H9 (cell line): ENCODE results near the gene ANKFY1. TPM values are rescaled to one million over a fixed set of nuclear protein-coding genes. Genes with fewer than 3 reads are reported as not detected.

Source experiments
- DNase-seq: peaks from one replicate; pipeline ENCODE4 v3.0.0-alpha.2; 2017
- H2AFZ ChIP-seq: one replicate; pipeline ENCODE4 v1.6.1; 2013; ENCODE audit warnings: mild to moderate bottlenecking, low read length, control low read depth, moderate library complexity
- H2AK5ac ChIP-seq: 2 replicates; pipeline ENCODE4 v1.6.1; 2013; ENCODE audit warnings: low read length, control low read depth, mixed read lengths; ENCODE audit not compliant: insufficient read length
- H2BK120ac ChIP-seq: one replicate; pipeline ENCODE4 v1.6.1; 2013; ENCODE audit warnings: low read depth, mild to moderate bottlenecking, low read length, control low read depth, inconsistent platforms; ENCODE audit not compliant: poor library complexity, severe bottlenecking
- H2BK12ac ChIP-seq: 2 replicates; pipeline ENCODE4 v1.6.1; 2013; ENCODE audit warnings: low read length, control low read depth, mixed read lengths, low read depth; ENCODE audit not compliant: insufficient read length
- H2BK15ac ChIP-seq: 2 replicates; pipeline ENCODE4 v1.6.1; 2013; ENCODE audit warnings: low read depth, low read length, control low read depth
- H2BK20ac ChIP-seq: one replicate; pipeline ENCODE4 v1.6.1; 2013; ENCODE audit warnings: low read depth, mild to moderate bottlenecking, low read length, control low read depth, inconsistent platforms; ENCODE audit not compliant: poor library complexity, severe bottlenecking
- H2BK5ac ChIP-seq: 2 replicates; pipeline ENCODE4 v1.6.1; 2013; ENCODE audit warnings: low read length, control low read depth, mixed read lengths; ENCODE audit not compliant: insufficient read length
- H3K14ac ChIP-seq: 2 replicates; pipeline ENCODE4 v1.6.1; 2013; ENCODE audit warnings: low read length, control low read depth; ENCODE audit not compliant: insufficient read depth
- H3K18ac ChIP-seq: 2 replicates; pipeline ENCODE4 v1.6.1; 2013; ENCODE audit warnings: low read depth, mild to moderate bottlenecking, mixed read lengths, low read length, control low read depth; ENCODE audit not compliant: insufficient read length
- H3K23ac ChIP-seq: 2 replicates; pipeline ENCODE4 v1.6.1; 2013; ENCODE audit warnings: low read length, control low read depth, mixed read lengths, low read depth; ENCODE audit not compliant: insufficient read length
- H3K23me2 ChIP-seq: 2 replicates; pipeline ENCODE4 v1.6.1; 2013; ENCODE audit warnings: low read depth, mild to moderate bottlenecking, mixed read lengths, low read length, control low read depth; ENCODE audit not compliant: insufficient read length, poor library complexity, severe bottlenecking
- H3K27ac ChIP-seq: 2 replicates; pipeline ENCODE4 v1.5.1; 2013; ENCODE audit warnings: low read length, control low read depth, mixed read lengths, low read depth; ENCODE audit not compliant: insufficient read length
- H3K27me3 ChIP-seq: 2 replicates; pipeline ENCODE4 v1.6.1; 2013; ENCODE audit warnings: low read length, control low read depth, inconsistent platforms; ENCODE audit not compliant: insufficient read depth
- H3K4ac ChIP-seq: 2 replicates; pipeline ENCODE4 v1.6.1; 2013; ENCODE audit warnings: low read depth, mild to moderate bottlenecking, control low read depth, inconsistent platforms, low read length, moderate library complexity
- H3K4me1 ChIP-seq: 2 replicates; pipeline ENCODE4 v1.6.1; 2013; ENCODE audit warnings: low read length, control low read depth, inconsistent platforms; ENCODE audit not compliant: insufficient read depth
- H3K4me2 ChIP-seq: 2 replicates; pipeline ENCODE4 v1.6.1; 2013; ENCODE audit warnings: low read length, control low read depth, mixed read lengths; ENCODE audit not compliant: insufficient read length, insufficient read depth
- H3K56ac ChIP-seq: 2 replicates; pipeline ENCODE4 v1.6.1; 2013; ENCODE audit warnings: low read depth, mild to moderate bottlenecking, mixed read lengths, low read length, control low read depth; ENCODE audit not compliant: insufficient read length
- H3K79me1 ChIP-seq: 2 replicates; pipeline ENCODE4 v1.6.1; 2013; ENCODE audit warnings: low read depth, mild to moderate bottlenecking, moderate library complexity, low read length, control low read depth, inconsistent platforms; ENCODE audit not compliant: insufficient read depth, poor library complexity, severe bottlenecking
- H3K79me2 ChIP-seq: 2 replicates; pipeline ENCODE4 v1.6.1; 2013; ENCODE audit warnings: low read length, control low read depth, inconsistent platforms; ENCODE audit not compliant: insufficient read depth
- H3K9ac ChIP-seq: 2 replicates; pipeline ENCODE4 v1.6.1; 2013; ENCODE audit warnings: low read length, control low read depth, mixed read lengths; ENCODE audit not compliant: insufficient read length; ENCODE audit errors: extremely low read depth
- H3K9me3 ChIP-seq: one replicate; pipeline ENCODE4 v1.6.1; 2013; ENCODE audit warnings: low read depth, low read length, inconsistent platforms; ENCODE audit not compliant: control insufficient read depth
- H3T11ph ChIP-seq: one replicate; pipeline ENCODE4 v1.6.1; 2013; ENCODE audit warnings: mild to moderate bottlenecking, low read length, control low read depth, inconsistent platforms
- H4K20me1 ChIP-seq: one replicate; pipeline ENCODE4 v1.6.1; 2013; ENCODE audit not compliant: control insufficient read depth, insufficient read length, insufficient read depth
- H4K5ac ChIP-seq: 2 replicates; pipeline ENCODE4 v1.6.1; 2013; ENCODE audit warnings: low read depth, mild to moderate bottlenecking, mixed read lengths, low read length, control low read depth; ENCODE audit not compliant: insufficient read length
- H4K8ac ChIP-seq: replicated peaks from 2 replicates; pipeline ENCODE4 v1.6.1; 2013; ENCODE audit warnings: low read length, control low read depth, mixed read lengths, low read depth; ENCODE audit not compliant: insufficient read length
- H4K91ac ChIP-seq: 2 replicates; pipeline ENCODE4 v1.6.1; 2013; ENCODE audit warnings: low read depth, mild to moderate bottlenecking, moderate library complexity, mixed read lengths, low read length, control low read depth; ENCODE audit not compliant: insufficient read length
- H3K27ac Mint-ChIP-seq, 3 experiments: 2 replicates in 2 of 3; 3 replicates in 1 of 3; pipeline ENCODE4 v1.8.0; 2020 to 2021; ENCODE audit warnings: mixed read lengths in 3 of 3, mild to moderate bottlenecking in 1 of 3, moderate library complexity in 1 of 3
- H3K27me3 Mint-ChIP-seq: 2 replicates; pipeline ENCODE4 v1.8.0; 2021; ENCODE audit warnings: low read depth, mild to moderate bottlenecking, moderate library complexity, mixed read lengths
- H3K36me3 Mint-ChIP-seq, 3 experiments: 2 replicates in 2 of 3; 3 replicates in 1 of 3; pipeline ENCODE4 v1.8.0; 2020 to 2021; ENCODE audit warnings: low read depth in 3 of 3, mixed read lengths in 3 of 3; ENCODE audit not compliant: insufficient read depth in 1 of 3
- H3K4me1 Mint-ChIP-seq, 2 experiments: 2 replicates each; pipeline ENCODE4 v1.8.0; 2020; ENCODE audit warnings: mixed read lengths in 2 of 2
- H3K4me3 Mint-ChIP-seq, 2 experiments: 2 replicates in 1 of 2; 3 replicates in 1 of 2; pipeline ENCODE4 v1.8.0; 2020 to 2021; ENCODE audit warnings: mild to moderate bottlenecking in 2 of 2, mixed read lengths in 2 of 2, moderate library complexity in 1 of 2
- H3K9me3 Mint-ChIP-seq, 2 experiments: 2 replicates in 1 of 2; 3 replicates in 1 of 2; pipeline ENCODE4 v1.8.0; 2020; ENCODE audit warnings: mild to moderate bottlenecking in 2 of 2, mixed read lengths in 2 of 2, moderate library complexity in 1 of 2
- WGBS: extraction: QIAGEN DNeasy Blood & Tissue Kit; methylation state at CpG from one replicate; pipeline ENCODE4 v1.1.7; 2013; ENCODE audit warnings: missing lambda C conversion rate, low lambda C conversion rate, mixed read lengths; ENCODE audit not compliant: insufficient read length; ENCODE audit errors: extremely low coverage; 5-methylcytosine and 5-hydroxymethylcytosine counted together
- total RNA-seq: library from RNA; stranded (reverse); gene quantifications from 2 replicates; pipeline ENCODE4 v1.2.1, GENCODE V29; 2021
- TF ChIP-seq, protein P1 (sequence below): fragments of 200-600 bp; sonication (generic); conservative IDR thresholded peaks from 3 replicates; pipeline ENCODE4 v1.8.0; 2021; ENCODE audit warnings: antibody characterized with exemption, mild to moderate bottlenecking

Gene ANKFY1
- total RNA-seq, 1 experiment from 2014 or later: 51.9 TPM

DNA sequence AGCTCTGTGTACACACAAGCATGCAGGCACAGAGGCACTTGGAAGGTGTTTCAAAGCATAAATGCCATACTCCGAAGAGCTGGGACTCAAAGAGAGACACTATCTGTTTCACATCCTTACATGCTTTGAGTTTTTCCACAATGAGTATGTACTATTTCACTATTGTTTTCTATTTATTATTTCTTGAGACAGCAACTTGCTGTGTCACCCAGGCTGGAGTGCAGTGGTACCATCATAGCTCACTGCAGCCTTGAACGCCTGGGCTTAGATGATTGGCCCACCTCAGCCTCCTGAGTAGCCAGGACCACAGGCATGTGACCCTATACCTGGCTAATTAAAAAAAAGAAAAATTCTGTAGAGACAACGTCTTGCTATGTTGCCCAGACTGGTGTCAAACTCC, 89.2 kb downstream of the ANKFY1 start:
- H4K20me1 ChIP-seq: peaks cover 2% of the 10 kb centered on the region
- no peaks in the 10 kb centered on the region for H3K27me3 ChIP-seq
- no peak overlapping the region for H3K4me3 Mint-ChIP-seq
- TF ChIP-seq, protein P1, sequence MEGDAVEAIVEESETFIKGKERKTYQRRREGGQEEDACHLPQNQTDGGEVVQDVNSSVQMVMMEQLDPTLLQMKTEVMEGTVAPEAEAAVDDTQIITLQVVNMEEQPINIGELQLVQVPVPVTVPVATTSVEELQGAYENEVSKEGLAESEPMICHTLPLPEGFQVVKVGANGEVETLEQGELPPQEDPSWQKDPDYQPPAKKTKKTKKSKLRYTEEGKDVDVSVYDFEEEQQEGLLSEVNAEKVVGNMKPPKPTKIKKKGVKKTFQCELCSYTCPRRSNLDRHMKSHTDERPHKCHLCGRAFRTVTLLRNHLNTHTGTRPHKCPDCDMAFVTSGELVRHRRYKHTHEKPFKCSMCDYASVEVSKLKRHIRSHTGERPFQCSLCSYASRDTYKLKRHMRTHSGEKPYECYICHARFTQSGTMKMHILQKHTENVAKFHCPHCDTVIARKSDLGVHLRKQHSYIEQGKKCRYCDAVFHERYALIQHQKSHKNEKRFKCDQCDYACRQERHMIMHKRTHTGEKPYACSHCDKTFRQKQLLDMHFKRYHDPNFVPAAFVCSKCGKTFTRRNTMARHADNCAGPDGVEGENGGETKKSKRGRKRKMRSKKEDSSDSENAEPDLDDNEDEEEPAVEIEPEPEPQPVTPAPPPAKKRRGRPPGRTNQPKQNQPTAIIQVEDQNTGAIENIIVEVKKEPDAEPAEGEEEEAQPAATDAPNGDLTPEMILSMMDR: no peak
- H3K14ac ChIP-seq: no peak overlapping the region
- H3K4ac ChIP-seq: no peak overlapping the region
- H3K79me1 ChIP-seq: no peaks in the 10 kb centered on the region
- H3K56ac ChIP-seq: no peak overlapping the region
- no peak overlapping the region for H3T11ph ChIP-seq
- no peak overlapping the region for H3K18ac ChIP-seq
- no peaks in the 10 kb centered on the region for H3K4me1 ChIP-seq
- H4K8ac ChIP-seq: no peak overlapping the region
- no peak overlapping the region for H3K4me2 ChIP-seq
- no peak overlapping the region for H3K27ac Mint-ChIP-seq
- H4K91ac ChIP-seq: no peak overlapping the region
- no peaks in the 10 kb centered on the region for H3K9me3 ChIP-seq
- no peaks in the 10 kb centered on the region for H3K23me2 ChIP-seq
- no peaks in the 10 kb centered on the region for H3K27me3 Mint-ChIP-seq
- no peak overlapping the region for H2BK120ac ChIP-seq
- H2BK15ac ChIP-seq: no peak overlapping the region
- no peak overlapping the region for H2BK5ac ChIP-seq
- H2BK20ac ChIP-seq: no peak overlapping the region
- no peaks in the 10 kb centered on the region for H3K4me1 Mint-ChIP-seq
- H3K79me2 ChIP-seq: no peaks in the 10 kb centered on the region
- no peak for DNase-seq
- no peak overlapping the region for H2AK5ac ChIP-seq
- WGBS: no CpG with 5 or more reads among the region's 3 CpGs
- no peak overlapping the region for H2BK12ac ChIP-seq
- no peaks in the 10 kb centered on the region for H3K9me3 Mint-ChIP-seq
- H3K36me3 Mint-ChIP-seq: peaks cover 55 to 94% (median 93%) of the 10 kb centered on the region in 3 experiments
- no peak overlapping the region for H3K23ac ChIP-seq
- H3K27ac ChIP-seq: no peak overlapping the region
- no peak overlapping the region for H2AFZ ChIP-seq
- H3K9ac ChIP-seq: no peak overlapping the region
- H4K5ac ChIP-seq: no peak overlapping the region
